Colonic mucosa (tissue), 4 donors: ENCODE results near the gene PELI1. TPM values are rescaled to one million over a fixed set of nuclear protein-coding genes. Genes with fewer than 3 reads are reported as not detected.
A peak's percentile ranks its signal among the peaks of the same experiment; 100 is the strongest.

Source experiments
- DNase-seq: peaks from one replicate; pipeline ENCODE4 v3.0.0-alpha.2; 2020
- H3K27ac ChIP-seq: fragments of 200-600 bp; one replicate; pipeline ENCODE4 v1.8.0; 2021
- H3K27me3 ChIP-seq: fragments of 200-600 bp; one replicate; pipeline ENCODE4 v1.8.0; 2021
- H3K36me3 ChIP-seq: fragments of 200-600 bp; one replicate; pipeline ENCODE4 v1.8.0; 2021
- H3K4me1 ChIP-seq: fragments of 200-600 bp; one replicate; pipeline ENCODE4 v1.8.0; 2021; ENCODE audit warnings: mild to moderate bottlenecking
- H3K4me3 ChIP-seq: fragments of 200-600 bp; one replicate; pipeline ENCODE4 v1.8.0; 2021
- H3K9ac ChIP-seq, 2 donors: one replicate each; pipeline ENCODE4 v1.7.0; 2013; ENCODE audit warnings: control low read depth in 2 of 2, low read depth in 2 of 2, low read length in 2 of 2
- H3K9me3 ChIP-seq: fragments of 200-600 bp; one replicate; pipeline ENCODE4 v1.8.0; 2021
- intact Hi-C: fragments of 100-400 bp; cut with DNase I; formaldehyde crosslinking; loops from one replicate; pipeline ENCODE4 v1.14.1; 2022
- total RNA-seq, 2 donors: library from RNA; stranded (reverse); fragmentation: NEBNext Ultra II Directional in 1 of 2; extraction: Animal tissue kit (Norgen Biotek cat#: 25700) in 1 of 2; gene quantifications; one replicate each; pipeline ENCODE4 v1.2.1, GENCODE V29; 2021
- TF ChIP-seq, protein P1 (sequence below): fragments of 200-600 bp; IDR thresholded peaks from one replicate; pipeline ENCODE4 v1.8.0; 2022; ENCODE audit warnings: antibody characterized with exemption, mild to moderate bottlenecking
- donor health status: healthy.
- donor health status: DM: no; HTN: no; CAD: no.
- donor health status: DM: no; HTN: no; CAD: no.

Gene PELI1
- total RNA-seq, 2 donors from 2014 or later: 34.3 to 57.6 TPM

DNA sequence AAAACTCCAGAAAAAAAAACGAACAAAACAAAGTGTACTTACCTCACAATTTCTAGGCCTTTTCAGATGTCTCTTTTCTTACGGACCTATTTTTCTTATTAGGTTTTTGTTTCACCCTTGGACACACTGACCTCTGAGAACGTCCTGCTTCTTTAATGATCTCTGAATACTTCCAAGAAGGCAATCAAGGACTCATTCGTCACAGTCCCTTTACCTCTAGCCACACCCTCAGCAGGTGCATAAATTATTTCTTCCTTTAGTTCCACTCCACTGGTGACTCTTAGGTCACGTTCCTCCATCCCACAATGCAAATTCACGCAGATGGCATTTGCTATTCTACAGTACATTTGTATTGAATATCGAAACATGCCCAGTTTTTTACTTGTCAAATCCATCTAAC is 21.9 kb downstream of the PELI1 start:
- Histone ChIP-seq H3K4me1 (peaks cover 8% of the 10 kb centered on the region), H3K9ac (peak overlapping the region in 1 of 2 donors; percentile 30), H3K9me3 (no peaks in the 10 kb centered on the region), H3K4me3 (no peak overlapping the region), H3K36me3 (no peaks in the 10 kb centered on the region), H3K27ac (peak overlapping the region; percentile 64), H3K27me3 (no peaks in the 10 kb centered on the region)
- DNase-seq: no peak
- intact Hi-C loops: no loop called here
- TF ChIP-seq, protein P1, sequence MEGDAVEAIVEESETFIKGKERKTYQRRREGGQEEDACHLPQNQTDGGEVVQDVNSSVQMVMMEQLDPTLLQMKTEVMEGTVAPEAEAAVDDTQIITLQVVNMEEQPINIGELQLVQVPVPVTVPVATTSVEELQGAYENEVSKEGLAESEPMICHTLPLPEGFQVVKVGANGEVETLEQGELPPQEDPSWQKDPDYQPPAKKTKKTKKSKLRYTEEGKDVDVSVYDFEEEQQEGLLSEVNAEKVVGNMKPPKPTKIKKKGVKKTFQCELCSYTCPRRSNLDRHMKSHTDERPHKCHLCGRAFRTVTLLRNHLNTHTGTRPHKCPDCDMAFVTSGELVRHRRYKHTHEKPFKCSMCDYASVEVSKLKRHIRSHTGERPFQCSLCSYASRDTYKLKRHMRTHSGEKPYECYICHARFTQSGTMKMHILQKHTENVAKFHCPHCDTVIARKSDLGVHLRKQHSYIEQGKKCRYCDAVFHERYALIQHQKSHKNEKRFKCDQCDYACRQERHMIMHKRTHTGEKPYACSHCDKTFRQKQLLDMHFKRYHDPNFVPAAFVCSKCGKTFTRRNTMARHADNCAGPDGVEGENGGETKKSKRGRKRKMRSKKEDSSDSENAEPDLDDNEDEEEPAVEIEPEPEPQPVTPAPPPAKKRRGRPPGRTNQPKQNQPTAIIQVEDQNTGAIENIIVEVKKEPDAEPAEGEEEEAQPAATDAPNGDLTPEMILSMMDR: no peak

DNA sequence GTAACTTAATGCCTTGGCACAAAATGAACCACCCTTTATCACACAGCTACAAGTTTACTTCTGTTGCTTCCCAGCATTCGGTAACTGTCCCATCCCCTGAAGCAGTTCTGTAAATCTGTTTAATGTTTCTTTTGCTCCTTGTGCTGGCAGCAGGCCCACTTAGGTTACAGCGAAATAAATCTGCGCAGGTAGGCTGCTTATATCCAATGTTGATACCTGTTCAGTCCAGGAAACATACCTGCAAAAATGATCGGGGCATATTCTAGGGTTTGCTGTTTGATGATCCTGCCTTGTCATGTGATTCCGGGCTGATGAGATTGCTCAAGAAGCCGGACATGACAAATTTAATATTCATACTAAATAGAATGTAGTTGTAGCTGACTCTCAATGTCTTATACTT is 23.3 kb downstream of the PELI1 start:
- Histone ChIP-seq H3K27me3 (no peaks in the 10 kb centered on the region), H3K9ac (peak overlapping the region in 1 of 2 donors; percentile 68), H3K36me3 (no peaks in the 10 kb centered on the region), H3K27ac (peak overlapping the region; percentile 64), H3K4me3 (no peak overlapping the region), H3K4me1 (peaks cover 8% of the 10 kb centered on the region), H3K9me3 (no peaks in the 10 kb centered on the region)
- TF ChIP-seq, protein P1: no peak
- peak; percentile 69 for DNase-seq
- intact Hi-C loops: no loop called here

DNA sequence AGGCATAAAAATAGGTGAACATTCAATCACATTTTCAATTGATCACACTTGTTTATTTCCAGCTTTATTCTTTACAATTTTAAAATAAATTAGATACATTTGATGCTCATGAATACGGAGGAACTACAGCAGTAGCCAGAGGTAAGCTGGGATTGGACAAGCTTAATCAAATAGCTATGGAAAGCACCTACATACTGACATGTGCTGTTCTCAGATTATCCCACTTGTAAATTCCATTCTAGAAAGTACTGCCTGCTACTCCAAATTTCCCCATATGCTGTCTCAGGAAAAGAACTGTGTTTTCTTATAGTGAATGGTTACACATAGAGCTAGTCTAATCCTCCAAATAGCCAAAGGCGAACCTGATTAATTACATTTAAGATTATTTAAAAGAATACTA is 24.2 kb downstream of the PELI1 start:
- no peaks in the 10 kb centered on the region for H3K36me3 ChIP-seq
- peak overlapping the region; percentile 64 for H3K27ac ChIP-seq
- no peaks in the 10 kb centered on the region for H3K27me3 ChIP-seq
- H3K4me1 ChIP-seq: peaks cover 8% of the 10 kb centered on the region
- no peaks in the 10 kb centered on the region for H3K9me3 ChIP-seq
- TF ChIP-seq, protein P1: no peak
- DNase-seq: no peak
- intact Hi-C loops: no loop called here
- no peak overlapping the region for H3K4me3 ChIP-seq
- peak overlapping the region in 1 of 2 donors; percentile 68 for H3K9ac ChIP-seq

DNA sequence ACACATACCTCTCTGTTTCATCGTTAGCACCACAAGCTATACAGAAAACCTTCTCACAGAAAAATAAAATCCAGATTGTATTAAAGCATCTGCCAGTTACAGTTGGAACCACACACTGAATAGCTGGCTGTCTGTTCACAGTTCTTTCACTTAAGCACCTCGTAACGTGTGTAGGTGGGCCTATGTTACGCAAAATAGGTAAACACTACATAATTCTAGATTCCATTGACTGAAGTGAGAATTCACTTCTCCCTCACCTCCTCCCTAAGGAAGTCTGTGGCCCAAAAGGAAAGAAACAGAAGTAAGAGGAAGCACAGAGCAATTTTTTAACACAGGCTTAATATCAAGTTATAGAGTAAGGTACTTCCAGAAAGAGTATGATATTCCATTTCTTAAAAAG is 24.9 kb downstream of the PELI1 start:
- Histone ChIP-seq H3K27ac (peak overlapping the region; percentile 64), H3K4me1 (peaks cover 8% of the 10 kb centered on the region), H3K4me3 (no peak overlapping the region), H3K36me3 (no peaks in the 10 kb centered on the region), H3K27me3 (no peaks in the 10 kb centered on the region), H3K9me3 (no peaks in the 10 kb centered on the region), H3K9ac (peak overlapping the region in 1 of 2 donors; percentile 82)
- TF ChIP-seq, protein P1: no peak
- no peak for DNase-seq
- intact Hi-C loops: no loop called here

DNA sequence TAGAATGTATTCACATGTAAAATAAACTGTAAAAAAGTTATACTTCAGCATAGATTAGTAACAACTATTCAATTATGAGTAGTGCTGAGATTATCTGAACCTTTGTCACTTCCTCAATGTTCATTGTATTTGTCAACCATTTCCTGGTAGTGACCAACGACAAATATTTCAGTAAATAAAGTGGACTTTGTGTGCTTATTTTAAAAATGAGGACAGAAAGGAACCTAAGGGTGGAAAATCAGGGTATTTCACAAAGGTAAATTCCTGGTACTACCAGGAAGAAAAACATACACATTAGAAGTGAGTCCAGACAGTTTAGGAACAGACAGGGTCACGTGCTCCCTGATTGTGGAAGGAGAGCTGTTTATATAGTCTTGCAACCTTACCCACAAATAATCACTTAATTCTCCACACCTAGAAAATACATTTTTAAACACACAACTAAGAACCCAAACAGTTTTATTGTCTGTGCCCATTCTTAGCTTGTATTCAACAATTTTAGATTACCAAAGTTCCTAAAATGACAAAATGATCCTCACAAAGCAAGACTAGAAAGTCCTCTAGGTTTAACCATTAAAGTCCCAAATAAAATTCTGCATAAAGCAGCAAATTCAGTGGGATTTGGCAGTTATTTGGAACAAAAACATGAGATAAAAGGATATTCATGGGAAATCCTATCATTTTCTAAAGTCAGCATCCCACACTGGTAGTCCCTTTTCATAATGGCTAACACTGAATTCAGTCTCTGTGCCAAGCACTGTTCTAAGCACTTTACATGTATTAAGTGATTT is 28.2 kb downstream of the PELI1 start:
- H3K9ac ChIP-seq: peak overlapping the region in 1 of 2 donors; percentile 38
- intact Hi-C loops: no loop called here
- H3K4me3 ChIP-seq: no peak overlapping the region
- TF ChIP-seq, protein P1: no peak
- H3K27ac ChIP-seq: peak overlapping the region; percentile 73
- no peaks in the 10 kb centered on the region for H3K9me3 ChIP-seq
- DNase-seq: no peak
- H3K36me3 ChIP-seq: no peaks in the 10 kb centered on the region
- no peaks in the 10 kb centered on the region for H3K27me3 ChIP-seq
- no peaks in the 10 kb centered on the region for H3K4me1 ChIP-seq
